TTC549 (cell line): ENCODE measurements around the gene PHRF1.
"Not testable (repeated sequence)": the region's sequence is repeated elsewhere in the genome, so short reads cannot be mapped to it uniquely, and the experiment has no call there.

Source experiments
- FAIRE-seq: peaks from 2 replicates; lab custom pipeline; 2012; peaks lifted over from hg19 to GRCh38; lab: Jason Lieb, UNC

Gene PHRF1

GRCh38 chr11:559020-559620, 17.1 kb upstream of the PHRF1 start:
- FAIRE-seq, result no peak

GRCh38 chr11:559712-560304, 16.5 kb upstream of the PHRF1 start:
- FAIRE-seq, result no peak

- FAIRE-seq, result no peak
Measured at GRCh38 chr11:560305-561147, 15.7 kb upstream of the PHRF1 start, which contains the start of the genes LMNTD2 and RASSF7. TSS of gene LMNTD2 (minus strand) at chr11:560738. CDS start at chr11:560716, 22 bp downstream. TSS of gene RASSF7 (plus strand) at chr11:560970. CDS start at chr11:561769, 799 bp downstream.

- FAIRE-seq, result no peak
Measured at GRCh38 chr11:561148-562003, 14.9 kb upstream of the PHRF1 start.

GRCh38 chr11:562046-562645, 14.1 kb upstream of the PHRF1 start:
- no peak for FAIRE-seq

- no peak for FAIRE-seq
Measured at GRCh38 chr11:563066-563811, 13.0 kb upstream of the PHRF1 start.

- FAIRE-seq, result no peak
Measured at GRCh38 chr11:563812-564578, 12.3 kb upstream of the PHRF1 start.

GRCh38 chr11:565921-566509, 10.3 kb upstream of the PHRF1 start:
- FAIRE-seq, result no peak

- no peak for FAIRE-seq
Measured at GRCh38 chr11:567011-567628, 9.2 kb upstream of the PHRF1 start.

- FAIRE-seq, result no peak
Measured at GRCh38 chr11:567629-568292, 8.5 kb upstream of the PHRF1 start.

- FAIRE-seq, result no peak
Measured at GRCh38 chr11:568306-569157, 7.7 kb upstream of the PHRF1 start.

GRCh38 chr11:569158-569885, 6.9 kb upstream of the PHRF1 start:
- no peak for FAIRE-seq

GRCh38 chr11:571802-572185, 4.5 kb upstream of the PHRF1 start:
- FAIRE-seq, result no peak

GRCh38 chr11:573146-573759, 3.0 kb upstream of the PHRF1 start:
- FAIRE-seq, result no peak

GRCh38 chr11:574031-574570, 2.2 kb upstream of the PHRF1 start:
- FAIRE-seq, result not testable (repeated sequence)

- FAIRE-seq, result no peak
Measured at GRCh38 chr11:574632-575312, 1.5 kb upstream of the PHRF1 start.
